GM08714 (cell line): ENCODE data around the gene CCDC196.

ENCODE experiments used
- H3K4me3 ChIP-seq: fragments of 200-500 bp; sonication (Bioruptor generic); 2 replicates; pipeline ENCODE4 v1.5.1; 2014; ENCODE audit warnings: mild to moderate bottlenecking, low read length, inconsistent platforms
- ZNF274 ChIP-seq: IDR thresholded peaks from 2 replicates; pipeline ENCODE4 v1.6.1; 2012; ENCODE audit warnings: mild to moderate bottlenecking, low read depth, low read length

CCDC196 gene

GRCh38 chr14:66485910-66486421 is at the start of gene CCDC196:
Gene CCDC196, plus strand, starts transcription at chr14:66486371. Its CDS starts 132 bp downstream, at chr14:66486503.
- H3K4me3 ChIP-seq = no peak within 1 kb of the TSS
- TF ChIP-seq ZNF274 = no peak

GRCh38 chr14:66440801-66441200 is 45.4 kb upstream of the CCDC196 start:
- H3K4me3 ChIP-seq = no peak overlapping the region
- TF ChIP-seq ZNF274 = no peak

GRCh38 chr14:66442953-66443571 is 43.1 kb upstream of the CCDC196 start:
- TF ChIP-seq ZNF274 = no peak
- no peak overlapping the region for H3K4me3 ChIP-seq

GRCh38 chr14:66443785-66444184 is 42.4 kb upstream of the CCDC196 start:
- TF ChIP-seq ZNF274 = no peak
- no peak overlapping the region for H3K4me3 ChIP-seq

GRCh38 chr14:66444271-66444927 is 41.8 kb upstream of the CCDC196 start:
- no peak overlapping the region for H3K4me3 ChIP-seq
- no peak for TF ChIP-seq ZNF274

- H3K4me3 ChIP-seq = no peak overlapping the region
- TF ChIP-seq ZNF274 = no peak
Observed at GRCh38 chr14:66445936-66446335, 40.2 kb upstream of the CCDC196 start.

GRCh38 chr14:66453469-66453868 is 32.7 kb upstream of the CCDC196 start:
- H3K4me3 ChIP-seq = no peak overlapping the region
- no peak for TF ChIP-seq ZNF274

- no peak overlapping the region for H3K4me3 ChIP-seq
- no peak for TF ChIP-seq ZNF274
Observed at GRCh38 chr14:66459603-66460002, 26.6 kb upstream of the CCDC196 start.

GRCh38 chr14:66464261-66464660 is 21.9 kb upstream of the CCDC196 start:
- no peak for TF ChIP-seq ZNF274
- H3K4me3 ChIP-seq = no peak overlapping the region

- no peak for TF ChIP-seq ZNF274
Observed at GRCh38 chr14:66468778-66469367, 17.3 kb upstream of the CCDC196 start.

GRCh38 chr14:66471584-66471983 is 14.6 kb upstream of the CCDC196 start:
- no peak overlapping the region for H3K4me3 ChIP-seq
- TF ChIP-seq ZNF274 = no peak

More at GRCh38 chr14:66468778-66469367, 17.3 kb upstream of the CCDC196 start:
- H3K4me3 ChIP-seq = no peak overlapping the region

- TF ChIP-seq ZNF274 = no peak
- H3K4me3 ChIP-seq = no peak overlapping the region
Observed at GRCh38 chr14:66472251-66472650, 13.9 kb upstream of the CCDC196 start.

GRCh38 chr14:66473223-66473622 is 12.9 kb upstream of the CCDC196 start:
- TF ChIP-seq ZNF274 = no peak
- H3K4me3 ChIP-seq = no peak overlapping the region

GRCh38 chr14:66476964-66477363 is 9.2 kb upstream of the CCDC196 start:
- TF ChIP-seq ZNF274 = no peak
- H3K4me3 ChIP-seq = no peak overlapping the region

GRCh38 chr14:66477567-66477966 is 8.6 kb upstream of the CCDC196 start:
- no peak for TF ChIP-seq ZNF274
- H3K4me3 ChIP-seq = no peak overlapping the region
